ENCODE results near the gene ZIC5. TPM values are rescaled to one million over a fixed set of nuclear protein-coding genes. Genes with fewer than 3 reads are reported as not detected.

The ZIC5 gene
- total and polyA plus RNA-seq, 4 donors, result not detected

DNA sequence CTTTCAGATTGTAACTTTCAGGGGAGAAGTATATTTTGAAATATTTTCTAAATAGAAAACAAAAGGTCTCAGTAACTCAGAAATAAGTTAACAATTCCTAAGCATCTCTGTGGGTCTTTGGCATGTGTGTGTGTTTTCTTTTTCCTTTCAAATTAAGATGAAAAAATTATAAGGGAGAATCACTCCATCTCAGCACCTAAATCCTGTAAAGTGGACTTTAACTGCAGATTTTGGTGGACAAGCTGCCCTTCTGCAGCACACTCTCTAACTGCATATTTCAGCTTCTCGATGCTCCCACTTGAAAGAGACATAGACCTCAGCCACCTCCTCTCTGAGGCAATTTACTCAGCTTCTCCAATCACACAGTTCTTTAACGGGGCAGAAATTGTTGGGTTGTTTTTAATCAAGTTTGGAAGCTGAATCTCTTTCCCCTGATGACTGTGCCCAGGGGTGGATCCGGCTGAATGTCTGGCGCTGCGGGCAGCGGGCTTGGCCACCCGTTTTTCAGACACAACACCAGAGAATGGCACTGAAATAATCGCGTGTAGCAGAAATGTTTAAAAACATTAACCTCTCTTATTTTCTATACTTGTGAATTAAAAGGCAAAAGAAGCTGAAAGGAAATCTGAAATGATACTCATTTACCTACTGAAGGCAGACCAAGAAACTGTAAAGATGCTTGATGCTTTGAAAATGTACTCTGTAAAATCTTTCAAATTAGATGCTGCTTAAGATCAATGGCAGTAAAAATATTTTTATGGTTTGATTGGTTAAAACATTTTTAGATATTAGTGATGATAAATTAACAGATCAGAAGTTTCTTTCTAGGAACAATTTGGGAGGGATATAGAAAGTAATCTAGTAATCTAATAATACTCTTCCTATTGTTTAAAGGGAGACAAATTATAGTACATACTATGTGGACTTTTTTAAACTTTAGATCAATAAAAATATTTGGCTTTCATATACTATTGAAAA lies 22.4 kb upstream of the ZIC5 start:
- H3K27me3 ChIP-seq (ENCODE audit: control insufficient read depth in 4 of 4, insufficient read depth in 4 of 4, low read length in 3 of 4), result peaks cover 0 to 60% (median 35%) of the 10 kb centered on the region in 4 donors
- no peak for TF ChIP-seq GABPA (IDR thresholded peaks at IDR 0.05 in 1 of 2, conservative IDR thresholded peaks at IDR 0.05 in 1 of 2)
- TF ChIP-seq EGR1 (IDR thresholded peaks at IDR 0.05; ENCODE audit: low read depth in 2 of 2), result no peak
- TF ChIP-seq JUND (IDR thresholded peaks at IDR 0.05), result no peak
- TF ChIP-seq, protein P1, sequence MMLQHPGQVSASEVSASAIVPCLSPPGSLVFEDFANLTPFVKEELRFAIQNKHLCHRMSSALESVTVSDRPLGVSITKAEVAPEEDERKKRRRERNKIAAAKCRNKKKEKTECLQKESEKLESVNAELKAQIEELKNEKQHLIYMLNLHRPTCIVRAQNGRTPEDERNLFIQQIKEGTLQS (IDR thresholded peaks at IDR 0.05), result no peak
- TF ChIP-seq, protein P2, sequence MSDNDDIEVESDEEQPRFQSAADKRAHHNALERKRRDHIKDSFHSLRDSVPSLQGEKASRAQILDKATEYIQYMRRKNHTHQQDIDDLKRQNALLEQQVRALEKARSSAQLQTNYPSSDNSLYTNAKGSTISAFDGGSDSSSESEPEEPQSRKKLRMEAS (IDR thresholded peaks at IDR 0.05), result no peak
- TF ChIP-seq, protein P3, sequence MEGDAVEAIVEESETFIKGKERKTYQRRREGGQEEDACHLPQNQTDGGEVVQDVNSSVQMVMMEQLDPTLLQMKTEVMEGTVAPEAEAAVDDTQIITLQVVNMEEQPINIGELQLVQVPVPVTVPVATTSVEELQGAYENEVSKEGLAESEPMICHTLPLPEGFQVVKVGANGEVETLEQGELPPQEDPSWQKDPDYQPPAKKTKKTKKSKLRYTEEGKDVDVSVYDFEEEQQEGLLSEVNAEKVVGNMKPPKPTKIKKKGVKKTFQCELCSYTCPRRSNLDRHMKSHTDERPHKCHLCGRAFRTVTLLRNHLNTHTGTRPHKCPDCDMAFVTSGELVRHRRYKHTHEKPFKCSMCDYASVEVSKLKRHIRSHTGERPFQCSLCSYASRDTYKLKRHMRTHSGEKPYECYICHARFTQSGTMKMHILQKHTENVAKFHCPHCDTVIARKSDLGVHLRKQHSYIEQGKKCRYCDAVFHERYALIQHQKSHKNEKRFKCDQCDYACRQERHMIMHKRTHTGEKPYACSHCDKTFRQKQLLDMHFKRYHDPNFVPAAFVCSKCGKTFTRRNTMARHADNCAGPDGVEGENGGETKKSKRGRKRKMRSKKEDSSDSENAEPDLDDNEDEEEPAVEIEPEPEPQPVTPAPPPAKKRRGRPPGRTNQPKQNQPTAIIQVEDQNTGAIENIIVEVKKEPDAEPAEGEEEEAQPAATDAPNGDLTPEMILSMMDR (IDR thresholded peaks at IDR 0.05; ENCODE audit: low read depth, low read length, missing input control), result no peak
- TF ChIP-seq TAF1 (conservative IDR thresholded peaks at IDR 0.05), result no peak
- TF ChIP-seq RXRA (IDR thresholded peaks at IDR 0.05), result no peak
- no peak overlapping the region for H3K9ac ChIP-seq (ENCODE audit: low read depth in 1 of 2, low read length in 2 of 2)
- H3K27ac ChIP-seq (ENCODE audit: low read depth in 1 of 2, low read length in 2 of 2), result no peak overlapping the region
- H3K4me1 ChIP-seq (ENCODE audit: control insufficient read depth in 4 of 4, insufficient read depth in 4 of 4, low read length in 3 of 4), result peaks cover 0 to 17% (median 5%) of the 10 kb centered on the region in 4 donors
- no peak for DNase-seq (ENCODE audit: low spot score)
- WGBS, result 16% methylated on average over 9 of the region's 9 CpGs
- no peaks in the 10 kb centered on the region for H3K36me3 ChIP-seq (ENCODE audit: control insufficient read depth in 4 of 4, insufficient read depth in 3 of 4, low read depth in 1 of 4, low read length in 3 of 4)
- H3K9me3 ChIP-seq (ENCODE audit: control insufficient read depth in 4 of 4, low read length in 3 of 4), result peaks cover 0 to 16% (median 3%) of the 10 kb centered on the region in 4 donors
- H3K4me3 ChIP-seq (ENCODE audit: low read depth in 1 of 3, low read length in 3 of 3), result no peak overlapping the region

DNA sequence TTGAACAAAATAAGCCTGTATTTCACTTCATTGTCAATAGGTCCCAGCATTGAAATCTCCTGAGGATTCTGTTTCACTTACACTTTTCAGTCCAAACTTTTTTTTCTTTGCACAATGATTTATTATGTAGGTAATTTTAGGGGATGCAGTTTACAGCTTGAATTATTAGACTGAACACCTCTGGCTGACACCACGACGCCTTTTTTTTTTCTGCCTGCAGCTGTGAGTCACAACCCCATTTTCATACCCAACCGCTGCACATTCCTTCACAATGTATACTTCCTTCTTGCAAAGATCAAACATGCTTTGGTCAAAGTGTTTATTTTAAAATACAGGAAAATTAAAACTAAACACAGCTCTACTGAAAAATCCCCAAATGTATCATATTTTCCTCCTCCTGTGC lies 21.4 kb upstream of the ZIC5 start:
- H3K27me3 ChIP-seq (ENCODE audit: control insufficient read depth in 4 of 4, insufficient read depth in 4 of 4, low read length in 3 of 4), result peaks cover 0 to 63% (median 36%) of the 10 kb centered on the region in 4 donors
- no peak for DNase-seq (ENCODE audit: low spot score)
- 13% methylated on average over 3 of the region's 3 CpGs for WGBS
- H3K36me3 ChIP-seq (ENCODE audit: control insufficient read depth in 4 of 4, insufficient read depth in 3 of 4, low read depth in 1 of 4, low read length in 3 of 4), result no peaks in the 10 kb centered on the region
- H3K4me3 ChIP-seq (ENCODE audit: low read depth in 1 of 3, low read length in 3 of 3), result no peak overlapping the region
- H3K4me1 ChIP-seq (ENCODE audit: control insufficient read depth in 4 of 4, insufficient read depth in 4 of 4, low read length in 3 of 4), result peaks cover 0 to 18% (median 5%) of the 10 kb centered on the region in 4 donors
- peaks cover 0 to 16% (median 3%) of the 10 kb centered on the region in 4 donors for H3K9me3 ChIP-seq (ENCODE audit: control insufficient read depth in 4 of 4, low read length in 3 of 4)
- no peak for TF ChIP-seq NR2F2 (IDR thresholded peaks at IDR 0.05)
- TF ChIP-seq, protein P3 (IDR thresholded peaks at IDR 0.05; ENCODE audit: low read depth, low read length, missing input control), result no peak
- no peak for TF ChIP-seq HNF4A (conservative IDR thresholded peaks at IDR 0.05)
- TF ChIP-seq, protein P1 (IDR thresholded peaks at IDR 0.05), result no peak
- TF ChIP-seq SP1 (IDR thresholded peaks at IDR 0.05), result no peak
- TF ChIP-seq JUND (IDR thresholded peaks at IDR 0.05), result no peak
- TF ChIP-seq, protein P4, sequence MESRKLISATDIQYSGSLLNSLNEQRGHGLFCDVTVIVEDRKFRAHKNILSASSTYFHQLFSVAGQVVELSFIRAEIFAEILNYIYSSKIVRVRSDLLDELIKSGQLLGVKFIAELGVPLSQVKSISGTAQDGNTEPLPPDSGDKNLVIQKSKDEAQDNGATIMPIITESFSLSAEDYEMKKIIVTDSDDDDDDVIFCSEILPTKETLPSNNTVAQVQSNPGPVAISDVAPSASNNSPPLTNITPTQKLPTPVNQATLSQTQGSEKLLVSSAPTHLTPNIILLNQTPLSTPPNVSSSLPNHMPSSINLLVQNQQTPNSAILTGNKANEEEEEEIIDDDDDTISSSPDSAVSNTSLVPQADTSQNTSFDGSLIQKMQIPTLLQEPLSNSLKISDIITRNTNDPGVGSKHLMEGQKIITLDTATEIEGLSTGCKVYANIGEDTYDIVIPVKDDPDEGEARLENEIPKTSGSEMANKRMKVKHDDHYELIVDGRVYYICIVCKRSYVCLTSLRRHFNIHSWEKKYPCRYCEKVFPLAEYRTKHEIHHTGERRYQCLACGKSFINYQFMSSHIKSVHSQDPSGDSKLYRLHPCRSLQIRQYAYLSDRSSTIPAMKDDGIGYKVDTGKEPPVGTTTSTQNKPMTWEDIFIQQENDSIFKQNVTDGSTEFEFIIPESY (IDR thresholded peaks at IDR 0.05), result no peak
- no peak for TF ChIP-seq EGR1 (IDR thresholded peaks at IDR 0.05; ENCODE audit: low read depth in 2 of 2)
- TF ChIP-seq, protein P5, sequence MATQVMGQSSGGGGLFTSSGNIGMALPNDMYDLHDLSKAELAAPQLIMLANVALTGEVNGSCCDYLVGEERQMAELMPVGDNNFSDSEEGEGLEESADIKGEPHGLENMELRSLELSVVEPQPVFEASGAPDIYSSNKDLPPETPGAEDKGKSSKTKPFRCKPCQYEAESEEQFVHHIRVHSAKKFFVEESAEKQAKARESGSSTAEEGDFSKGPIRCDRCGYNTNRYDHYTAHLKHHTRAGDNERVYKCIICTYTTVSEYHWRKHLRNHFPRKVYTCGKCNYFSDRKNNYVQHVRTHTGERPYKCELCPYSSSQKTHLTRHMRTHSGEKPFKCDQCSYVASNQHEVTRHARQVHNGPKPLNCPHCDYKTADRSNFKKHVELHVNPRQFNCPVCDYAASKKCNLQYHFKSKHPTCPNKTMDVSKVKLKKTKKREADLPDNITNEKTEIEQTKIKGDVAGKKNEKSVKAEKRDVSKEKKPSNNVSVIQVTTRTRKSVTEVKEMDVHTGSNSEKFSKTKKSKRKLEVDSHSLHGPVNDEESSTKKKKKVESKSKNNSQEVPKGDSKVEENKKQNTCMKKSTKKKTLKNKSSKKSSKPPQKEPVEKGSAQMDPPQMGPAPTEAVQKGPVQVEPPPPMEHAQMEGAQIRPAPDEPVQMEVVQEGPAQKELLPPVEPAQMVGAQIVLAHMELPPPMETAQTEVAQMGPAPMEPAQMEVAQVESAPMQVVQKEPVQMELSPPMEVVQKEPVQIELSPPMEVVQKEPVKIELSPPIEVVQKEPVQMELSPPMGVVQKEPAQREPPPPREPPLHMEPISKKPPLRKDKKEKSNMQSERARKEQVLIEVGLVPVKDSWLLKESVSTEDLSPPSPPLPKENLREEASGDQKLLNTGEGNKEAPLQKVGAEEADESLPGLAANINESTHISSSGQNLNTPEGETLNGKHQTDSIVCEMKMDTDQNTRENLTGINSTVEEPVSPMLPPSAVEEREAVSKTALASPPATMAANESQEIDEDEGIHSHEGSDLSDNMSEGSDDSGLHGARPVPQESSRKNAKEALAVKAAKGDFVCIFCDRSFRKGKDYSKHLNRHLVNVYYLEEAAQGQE (IDR thresholded peaks at IDR 0.05), result no peak
- TF ChIP-seq FOXA1 (IDR thresholded peaks at IDR 0.05), result no peak
- no peak for TF ChIP-seq TAF1 (conservative IDR thresholded peaks at IDR 0.05)
- TF ChIP-seq RAD21 (IDR thresholded peaks at IDR 0.05), result no peak
- TF ChIP-seq HNF4G (IDR thresholded peaks at IDR 0.05), result no peak
- no peak overlapping the region for H3K27ac ChIP-seq (ENCODE audit: low read depth in 1 of 2, low read length in 2 of 2)
- no peak overlapping the region for H3K9ac ChIP-seq (ENCODE audit: low read depth in 1 of 2, low read length in 2 of 2)

Measured in liver (tissue), 9 donors.